ENCODE results near the gene PAM16.

The PAM16 gene

DNA sequence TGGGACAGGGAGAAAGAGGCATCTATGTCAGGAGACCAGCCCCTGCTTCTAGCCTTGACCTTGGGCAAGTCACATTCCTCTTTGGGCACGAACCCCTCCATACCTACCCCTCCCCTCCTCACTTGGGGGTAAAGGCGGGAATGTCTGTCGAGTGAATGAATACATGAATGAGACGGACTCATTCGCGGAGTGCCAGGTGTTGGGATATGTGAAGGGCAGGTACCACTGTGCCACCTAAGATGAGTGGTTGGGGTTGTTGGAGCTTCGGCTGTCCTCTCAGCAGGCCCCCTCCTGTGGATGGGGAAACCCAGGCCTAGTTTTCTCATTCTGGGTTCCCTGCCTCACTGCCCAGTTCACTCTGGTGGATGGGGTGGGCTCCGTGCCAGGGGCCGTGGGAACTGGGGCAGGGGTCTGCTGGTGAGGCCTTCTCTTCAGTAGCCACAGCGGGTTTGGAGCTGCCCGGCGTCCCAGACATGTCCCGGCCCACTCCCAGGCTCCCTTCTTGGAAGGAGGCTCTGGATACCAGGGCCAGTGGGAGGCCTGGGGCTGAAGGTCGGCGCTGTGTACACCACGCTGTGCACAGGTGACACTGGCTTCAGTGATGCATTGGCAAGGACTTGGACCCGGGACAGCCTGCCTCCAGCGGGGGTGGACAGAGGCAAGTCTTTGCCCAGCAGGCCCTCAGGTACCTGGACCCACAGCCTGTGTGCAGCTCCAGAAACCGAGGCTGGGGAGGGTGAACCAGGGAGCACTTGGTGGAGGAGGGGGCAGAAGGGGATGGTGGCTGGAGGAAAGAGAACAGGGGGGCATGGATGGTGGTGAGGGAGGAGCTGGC is 29.6 kb downstream of the PAM16 start:
- in situ Hi-C loops (cut with MboI; ENCODE audit: low sequenced_read_pairs), result no loop called here

DNA sequence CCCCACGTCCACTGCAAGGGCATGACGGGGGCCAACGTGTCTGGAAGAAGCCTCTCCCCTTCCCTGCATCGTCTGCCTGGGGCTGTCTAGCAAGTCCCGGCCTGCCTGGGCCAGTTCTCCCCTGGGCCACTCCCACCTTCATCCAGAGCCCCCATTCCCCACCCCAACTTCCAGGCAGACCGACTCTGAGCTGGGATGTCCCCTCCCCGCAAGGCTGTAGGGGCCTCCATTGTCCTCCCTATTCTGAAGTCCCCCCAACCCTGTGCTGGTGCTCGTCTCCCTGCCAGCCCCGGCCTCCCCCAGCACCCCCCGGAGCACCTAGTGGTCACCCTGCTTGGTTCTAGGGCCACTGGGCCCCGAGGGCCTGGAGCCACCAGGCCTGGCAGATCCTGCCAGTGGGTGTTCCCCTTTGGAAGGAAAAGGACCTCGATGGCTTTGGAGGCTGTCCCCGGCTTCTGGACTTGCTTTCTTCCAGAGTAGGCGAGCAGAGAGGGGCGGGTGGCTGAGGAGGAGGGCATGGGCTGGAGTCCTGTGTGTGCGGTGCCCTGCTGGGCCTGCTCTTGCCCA is 30.5 kb downstream of the PAM16 start:
- in situ Hi-C loops (cut with MboI; ENCODE audit: low sequenced_read_pairs), result no loop called here

DNA sequence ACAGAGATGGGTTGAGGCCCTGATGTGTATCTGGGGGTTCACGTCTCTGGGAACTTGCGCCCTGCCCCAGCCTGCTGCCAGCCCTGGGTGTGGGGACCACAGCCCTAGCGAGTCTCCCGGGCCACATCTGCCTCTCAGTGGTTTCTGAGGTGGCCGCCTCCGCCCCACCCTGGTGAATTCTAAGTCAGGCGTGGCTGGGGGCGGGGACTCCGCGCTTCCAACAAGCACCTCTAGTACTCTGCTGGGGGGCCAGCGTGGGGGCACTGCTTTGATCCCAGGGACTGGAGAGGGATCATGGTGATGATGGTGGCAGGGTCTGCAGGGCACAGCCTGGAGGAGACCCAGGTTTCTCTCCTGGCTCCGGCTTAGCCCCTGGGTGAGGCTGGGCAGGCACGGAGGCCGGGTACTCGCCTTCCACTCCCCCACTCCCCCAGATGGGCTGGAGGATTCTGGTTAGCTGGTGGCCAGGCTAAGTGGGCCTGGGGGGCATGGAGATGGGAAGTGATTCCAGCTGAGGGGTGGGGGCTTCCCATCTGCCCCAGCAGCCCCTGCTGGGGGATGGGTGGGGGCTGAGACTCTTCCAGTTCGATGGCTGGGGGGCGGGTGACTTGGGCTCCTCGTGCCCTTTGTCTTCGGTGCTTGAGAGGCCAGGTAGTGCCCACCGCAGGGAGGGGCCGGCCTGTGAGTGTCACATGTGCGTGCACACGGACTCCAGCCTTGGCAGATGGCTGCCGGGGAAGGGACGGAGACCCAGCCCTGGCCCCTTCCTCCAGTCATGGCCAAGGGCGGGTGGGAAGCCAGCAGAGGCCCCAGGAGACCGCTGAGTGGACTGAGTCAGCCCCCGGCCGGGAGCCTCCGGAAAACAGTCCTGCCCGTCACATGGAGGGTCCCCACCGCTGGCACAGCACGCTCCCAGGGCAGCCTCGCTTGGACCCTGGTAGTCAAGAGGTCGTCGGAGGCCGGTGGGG is 31.4 kb downstream of the PAM16 start:
- in situ Hi-C loops (cut with MboI; ENCODE audit: low sequenced_read_pairs), result no loop called here

DNA sequence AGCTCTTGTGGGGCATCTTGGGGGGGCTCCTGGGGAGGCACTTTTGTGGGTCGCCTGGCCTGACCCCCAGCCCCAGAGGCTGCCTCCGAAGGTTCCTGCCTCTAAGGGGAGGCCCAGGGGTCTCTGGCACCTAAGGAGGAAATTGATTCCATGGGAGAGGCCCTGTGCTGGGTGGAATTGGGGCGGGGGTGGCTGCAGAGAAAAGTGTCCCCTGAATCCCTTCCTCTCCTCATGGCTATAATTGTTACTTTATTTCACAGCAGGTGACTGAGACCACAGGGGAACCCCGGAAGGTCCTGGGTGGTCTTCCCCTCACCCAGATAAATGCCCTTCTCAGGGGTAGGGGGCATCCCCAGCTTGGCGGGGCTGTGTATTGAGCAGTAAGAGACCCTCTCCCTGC is 32.2 kb downstream of the PAM16 start:
- in situ Hi-C loops (cut with MboI; ENCODE audit: low sequenced_read_pairs), result no loop called here

DNA sequence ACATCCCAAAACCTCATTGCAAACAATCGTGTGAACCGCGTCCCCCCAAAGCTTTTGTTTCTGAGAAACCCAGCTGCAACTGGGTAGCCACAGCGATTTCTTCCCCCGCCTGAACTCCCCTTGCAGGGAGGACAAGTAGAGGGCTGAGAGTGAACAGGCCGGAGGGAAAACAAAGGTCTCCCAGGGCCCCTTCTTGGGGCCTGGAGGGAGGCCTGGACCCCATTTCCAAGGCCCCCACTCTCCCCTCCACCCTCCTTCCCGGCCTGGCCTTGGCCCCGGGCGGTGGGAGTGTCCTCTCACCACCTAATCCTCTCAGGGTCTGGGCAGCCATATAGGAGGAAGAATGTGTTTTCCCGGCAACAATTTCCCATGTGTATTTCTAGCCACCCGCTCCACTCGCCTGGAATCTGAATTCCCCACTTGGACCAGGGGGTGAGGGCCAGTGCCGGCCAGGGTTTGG is 32.6 kb downstream of the PAM16 start:
- in situ Hi-C loops (cut with MboI; ENCODE audit: low sequenced_read_pairs), result no loop called here

DNA sequence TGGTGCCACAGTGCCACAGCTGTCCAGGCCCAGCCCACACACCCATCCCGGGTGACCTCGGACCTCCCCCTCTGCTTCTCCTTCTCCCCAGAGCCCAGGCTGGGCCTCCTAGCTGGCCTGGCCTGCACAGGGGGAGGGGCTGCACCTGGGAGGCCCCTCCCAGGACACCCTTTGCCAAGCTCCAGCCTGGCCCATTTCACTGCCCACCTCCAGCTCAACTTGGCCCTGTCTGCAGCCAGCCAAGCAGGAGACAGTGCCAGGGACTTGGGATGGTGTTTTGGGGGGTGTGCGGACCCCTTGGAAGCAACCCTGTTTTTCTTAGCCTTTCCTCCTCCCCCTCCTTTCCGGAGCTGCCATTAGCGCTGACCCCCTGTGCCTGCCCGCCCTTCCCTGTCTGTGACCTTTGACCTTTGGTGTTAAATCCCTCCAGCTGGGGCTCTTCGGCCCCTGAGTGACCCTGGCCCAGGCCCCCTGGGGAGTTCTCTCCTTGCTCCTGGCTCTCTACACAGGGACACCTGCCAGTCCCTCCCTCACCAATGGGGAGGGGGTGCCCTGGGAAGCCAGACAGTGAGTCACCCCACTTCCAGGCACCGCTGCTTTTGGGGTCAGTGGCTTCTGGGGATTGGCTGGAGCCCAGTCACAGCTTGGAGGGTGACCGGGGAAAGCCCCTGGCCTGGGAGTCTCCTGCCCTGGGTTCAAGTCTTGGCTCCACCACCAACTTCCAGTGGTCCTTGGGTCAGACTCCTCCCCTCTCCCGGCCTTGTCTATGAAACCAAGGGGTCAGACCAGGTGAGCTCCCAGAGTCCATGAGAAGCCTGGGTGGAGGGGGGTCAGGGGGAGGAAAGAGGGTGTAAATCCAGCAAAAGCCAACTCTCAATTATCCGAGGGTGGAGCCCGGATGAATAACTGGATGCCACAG is 33.3 kb downstream of the PAM16 start:
- in situ Hi-C loops (cut with MboI; ENCODE audit: low sequenced_read_pairs), result no loop called here

DNA sequence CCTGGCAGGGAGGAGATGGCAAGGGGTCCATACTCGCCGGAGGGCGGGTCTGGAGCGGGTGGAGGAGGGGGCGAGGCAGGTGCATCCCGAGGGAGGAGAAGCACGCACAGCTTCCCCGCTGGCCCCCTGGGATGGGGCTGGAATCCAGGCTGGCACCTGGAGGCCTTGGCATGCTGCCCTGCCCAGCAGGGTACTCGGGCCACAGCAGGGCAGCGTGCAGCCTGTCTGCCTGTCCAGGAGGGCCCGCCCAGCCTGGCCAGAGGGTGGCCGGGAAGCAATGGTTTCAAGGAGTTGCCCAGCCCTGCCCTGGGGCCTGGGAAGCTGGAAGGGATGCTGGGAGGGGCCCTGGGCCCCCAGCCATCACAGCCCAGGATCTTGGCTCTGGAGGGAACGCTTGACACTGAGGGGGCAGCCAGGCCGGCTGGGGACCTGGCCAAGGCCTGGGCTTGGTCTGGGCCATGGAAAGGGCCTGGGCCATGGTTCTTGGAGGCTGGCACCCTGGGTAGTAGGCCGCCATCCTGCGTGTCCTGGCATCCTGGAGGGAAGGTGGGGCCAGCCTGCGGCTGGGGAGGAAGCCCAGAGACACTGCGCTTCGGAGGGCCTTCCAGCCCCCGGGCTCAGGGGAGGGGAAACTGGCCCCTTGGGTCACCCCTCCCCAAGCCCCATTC is 34.1 kb downstream of the PAM16 start:
- in situ Hi-C loops (cut with MboI; ENCODE audit: low sequenced_read_pairs), result no loop called here

DNA sequence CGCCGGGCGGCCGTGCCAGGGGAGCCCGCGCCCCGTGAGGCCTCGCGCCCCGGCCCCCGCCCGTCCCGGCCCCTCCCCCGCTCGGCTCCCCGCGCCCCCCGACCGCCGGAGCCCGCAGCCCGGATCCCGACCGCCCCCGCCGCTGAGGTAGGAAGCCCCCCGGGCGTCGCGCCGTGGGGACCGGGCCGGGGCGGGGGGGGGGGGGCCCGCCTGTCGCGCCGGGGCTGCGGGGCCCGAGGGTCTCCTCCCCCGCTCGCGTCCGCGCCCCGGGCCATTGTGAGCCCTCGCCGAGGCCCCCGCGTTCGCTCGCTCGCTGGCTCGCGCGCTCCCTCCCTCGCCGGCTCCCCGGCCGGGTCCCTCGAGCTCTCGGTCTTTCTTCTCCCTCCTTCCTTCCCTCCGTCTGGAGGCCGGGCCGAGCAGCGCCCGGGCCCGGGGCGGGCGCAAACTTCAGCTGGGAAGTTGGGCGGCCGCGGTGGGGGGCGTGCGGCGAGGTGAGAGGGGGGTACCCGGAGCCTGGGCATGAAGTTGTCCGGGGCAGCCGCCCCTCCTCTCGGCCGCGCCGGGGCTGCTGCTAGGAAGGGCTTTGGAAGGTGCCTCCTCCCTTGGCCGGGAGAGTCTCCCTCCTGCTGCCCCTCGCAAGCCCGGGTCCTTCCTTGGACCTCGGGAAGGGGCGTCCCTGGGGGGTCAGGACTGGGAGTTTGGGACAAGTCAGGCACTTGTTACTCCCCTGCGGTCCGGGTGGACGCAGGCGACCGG is 34.8 kb downstream of the PAM16 start:
- in situ Hi-C loops (cut with MboI; ENCODE audit: low sequenced_read_pairs), result no loop called here

DNA sequence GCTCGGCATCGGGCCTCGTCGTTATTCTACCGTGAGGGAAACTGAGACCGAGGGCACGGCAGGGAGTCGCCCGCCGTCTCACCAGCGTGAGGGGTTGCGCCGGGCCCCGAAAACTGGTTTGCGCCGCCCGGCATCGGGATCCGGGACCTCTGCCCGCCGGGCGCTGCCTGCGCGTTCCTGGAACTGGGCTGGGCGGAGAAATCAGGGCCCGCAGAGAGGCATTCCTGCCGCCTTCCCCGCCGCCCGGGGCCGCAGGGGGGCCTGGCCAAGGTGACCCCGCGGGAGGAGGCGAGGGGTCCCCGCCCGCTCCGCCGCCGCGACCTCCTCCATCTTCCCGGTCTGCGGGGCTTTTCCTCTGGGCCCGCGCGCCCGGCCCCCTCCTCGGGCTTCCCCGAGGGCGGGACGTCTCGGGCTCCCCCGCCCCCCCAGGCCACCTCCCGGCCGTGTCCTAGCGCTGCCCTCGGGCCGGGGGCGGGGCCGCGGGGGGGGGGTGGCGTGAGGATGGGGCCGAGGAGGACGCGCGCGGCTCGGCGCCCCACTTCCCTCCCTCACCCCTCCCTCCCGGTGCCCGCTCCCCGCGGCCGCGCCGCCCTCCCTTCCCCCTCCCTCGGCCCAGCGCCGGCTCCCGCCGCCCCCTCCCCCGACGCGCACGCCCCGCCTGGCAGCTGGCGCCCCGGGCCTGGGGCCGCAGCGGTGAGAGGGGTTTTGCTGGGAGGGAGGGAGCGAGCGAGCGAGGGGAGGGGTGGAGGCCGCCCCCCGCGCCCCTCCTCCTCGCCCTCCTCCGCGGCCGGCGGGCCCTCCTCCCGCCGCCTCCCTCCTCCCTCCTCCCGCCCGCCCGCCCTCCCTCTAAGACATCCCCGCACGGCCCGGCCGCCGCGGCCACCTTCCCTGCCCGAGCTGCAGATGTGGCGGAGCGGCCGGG is 35.7 kb downstream of the PAM16 start, which contains the start of gene GLIS2:
Gene GLIS2, plus strand, starts transcription at position 882 of the 922 bp plus-strand sequence. CDS start 16,214 bp downstream, outside the sequence.
- in situ Hi-C loops (cut with MboI; ENCODE audit: low sequenced_read_pairs), result no loop called here

DNA sequence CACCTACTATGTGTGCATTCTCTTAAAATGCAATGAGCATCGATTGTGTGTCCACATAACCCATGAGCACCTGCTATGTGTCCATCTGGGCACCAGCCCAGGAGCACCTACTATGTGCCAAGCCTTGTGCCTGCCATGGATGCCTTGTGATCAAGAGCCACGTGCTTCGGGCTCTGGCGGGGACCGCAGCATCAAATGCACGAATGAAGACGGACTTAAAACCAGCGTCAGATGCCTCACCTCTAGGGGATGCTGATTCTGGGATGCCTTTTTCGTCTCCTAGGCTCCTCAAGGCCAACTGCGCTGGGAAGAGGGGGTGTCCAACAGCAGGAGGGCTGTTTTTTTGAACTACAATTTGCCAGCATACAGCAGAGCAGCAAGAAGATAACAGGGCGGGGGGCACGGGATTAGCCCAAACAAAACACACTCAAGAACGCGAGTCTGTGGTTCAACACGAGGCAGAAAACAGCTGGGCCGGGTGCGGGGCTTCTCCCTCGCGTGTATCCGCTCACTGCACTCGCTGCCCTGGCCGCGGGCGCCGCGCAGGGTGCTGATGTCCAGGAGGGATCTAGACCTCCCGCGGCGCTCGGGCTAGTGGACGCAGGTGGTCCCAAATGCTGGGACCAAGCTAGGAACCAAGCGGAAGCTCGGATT is 36.5 kb downstream of the PAM16 start:
- in situ Hi-C loops (cut with MboI; ENCODE audit: low sequenced_read_pairs), result no loop called here

DNA sequence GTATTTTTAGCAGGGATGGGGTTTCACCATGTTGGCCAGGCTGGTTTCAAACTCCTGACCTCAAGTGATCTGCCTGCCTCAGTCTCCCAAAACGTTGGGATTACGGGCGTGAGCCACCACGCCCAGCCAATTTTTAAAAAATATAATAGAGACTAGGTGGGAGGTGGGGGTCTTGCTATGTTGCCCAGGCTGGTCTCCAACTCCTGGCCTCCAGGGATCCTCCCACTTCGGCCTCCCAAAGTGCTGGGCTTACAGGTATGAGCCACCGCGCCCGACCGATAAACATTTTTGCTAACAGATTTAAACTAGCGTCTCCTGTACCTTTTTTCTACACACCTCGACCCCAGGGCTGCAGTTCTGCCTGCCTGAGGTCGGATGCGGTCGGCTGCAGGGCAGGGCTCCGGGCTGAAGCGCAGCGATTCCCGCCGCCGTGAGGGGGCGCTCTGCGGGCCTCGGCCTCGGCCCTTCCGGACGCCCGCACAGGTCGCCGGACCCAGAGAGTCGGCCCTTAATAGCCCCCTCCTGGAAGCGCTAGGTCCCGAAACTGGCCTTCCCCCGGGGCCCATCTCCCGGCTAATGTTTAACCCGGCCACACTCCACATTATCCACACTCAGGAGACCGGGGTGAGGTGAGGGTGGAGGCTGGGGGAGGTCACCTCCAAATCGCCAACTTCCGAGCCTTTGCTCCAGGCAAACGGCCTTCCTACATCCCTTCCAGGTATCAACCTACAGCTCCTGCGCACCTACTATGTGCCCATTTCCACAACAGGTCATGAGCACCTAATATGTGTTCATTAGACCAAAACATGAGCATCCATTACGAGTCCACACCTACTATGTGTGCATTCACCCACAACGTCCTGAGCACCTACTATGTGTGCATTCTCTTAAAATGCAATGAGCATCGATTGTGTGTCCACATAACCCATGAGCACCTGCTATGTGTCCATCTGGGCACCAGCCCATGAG is 37.3 kb downstream of the PAM16 start:
- in situ Hi-C loops (cut with MboI; ENCODE audit: low sequenced_read_pairs), result no loop called here

DNA sequence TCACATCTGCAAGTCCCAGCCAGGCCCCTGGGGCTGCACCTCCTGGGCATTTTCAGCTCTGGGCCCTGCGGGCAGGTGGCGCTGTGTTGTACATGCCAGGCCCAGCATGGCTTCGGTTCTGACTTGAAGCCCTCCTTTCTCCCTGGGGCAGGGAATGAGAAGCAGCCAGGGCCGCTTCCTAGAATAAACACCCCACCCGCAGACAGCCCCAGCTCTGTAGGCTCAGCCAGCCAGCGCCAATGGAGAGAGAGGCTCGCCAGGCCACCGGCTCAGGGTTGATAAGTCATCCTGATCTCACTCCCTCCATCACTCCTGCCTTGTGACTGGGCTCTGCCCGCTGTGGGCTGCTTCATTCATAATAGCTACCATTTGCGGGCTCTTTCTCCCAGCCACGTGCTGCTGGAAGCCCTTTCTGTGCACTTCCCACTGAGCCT is 41.3 kb downstream of the PAM16 start:
- in situ Hi-C loops (cut with MboI; ENCODE audit: low sequenced_read_pairs), result no loop called here

DNA sequence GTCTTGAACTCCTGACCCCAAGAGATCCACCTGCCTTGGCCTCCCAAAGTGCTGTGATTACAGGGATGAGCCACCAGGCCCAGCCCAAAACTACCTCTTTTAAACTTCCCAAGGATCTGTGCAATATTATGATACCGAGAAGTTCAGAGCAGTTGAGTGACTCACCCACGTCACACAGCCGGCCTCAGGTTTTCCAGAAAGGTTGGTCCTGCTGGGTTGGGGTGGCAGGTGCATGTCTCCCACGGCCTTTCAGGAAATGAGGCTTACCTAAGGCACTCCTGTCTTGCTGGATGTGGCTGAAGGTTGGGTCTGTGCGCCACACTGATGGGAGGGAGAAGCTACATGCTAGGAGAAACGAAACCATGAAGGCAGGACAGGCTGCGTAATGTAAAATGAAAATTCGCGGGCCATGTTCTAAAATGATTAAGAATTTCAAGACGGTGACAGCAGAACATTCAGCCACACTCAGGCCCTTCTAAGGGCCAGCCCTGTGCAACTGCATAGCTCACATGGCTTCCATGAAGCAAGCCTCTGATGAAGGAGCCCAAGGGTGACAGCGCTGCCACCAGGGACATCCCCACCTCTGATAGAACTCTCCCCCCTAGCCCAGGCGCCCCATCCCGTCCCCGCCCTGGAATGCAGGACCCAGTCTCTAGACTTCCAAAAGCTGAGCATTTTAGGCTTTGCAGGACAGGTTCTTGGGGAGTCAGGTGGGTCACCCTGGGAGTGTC is 41.9 kb downstream of the PAM16 start:
- in situ Hi-C loops (cut with MboI; ENCODE audit: low sequenced_read_pairs), result no loop called here

DNA sequence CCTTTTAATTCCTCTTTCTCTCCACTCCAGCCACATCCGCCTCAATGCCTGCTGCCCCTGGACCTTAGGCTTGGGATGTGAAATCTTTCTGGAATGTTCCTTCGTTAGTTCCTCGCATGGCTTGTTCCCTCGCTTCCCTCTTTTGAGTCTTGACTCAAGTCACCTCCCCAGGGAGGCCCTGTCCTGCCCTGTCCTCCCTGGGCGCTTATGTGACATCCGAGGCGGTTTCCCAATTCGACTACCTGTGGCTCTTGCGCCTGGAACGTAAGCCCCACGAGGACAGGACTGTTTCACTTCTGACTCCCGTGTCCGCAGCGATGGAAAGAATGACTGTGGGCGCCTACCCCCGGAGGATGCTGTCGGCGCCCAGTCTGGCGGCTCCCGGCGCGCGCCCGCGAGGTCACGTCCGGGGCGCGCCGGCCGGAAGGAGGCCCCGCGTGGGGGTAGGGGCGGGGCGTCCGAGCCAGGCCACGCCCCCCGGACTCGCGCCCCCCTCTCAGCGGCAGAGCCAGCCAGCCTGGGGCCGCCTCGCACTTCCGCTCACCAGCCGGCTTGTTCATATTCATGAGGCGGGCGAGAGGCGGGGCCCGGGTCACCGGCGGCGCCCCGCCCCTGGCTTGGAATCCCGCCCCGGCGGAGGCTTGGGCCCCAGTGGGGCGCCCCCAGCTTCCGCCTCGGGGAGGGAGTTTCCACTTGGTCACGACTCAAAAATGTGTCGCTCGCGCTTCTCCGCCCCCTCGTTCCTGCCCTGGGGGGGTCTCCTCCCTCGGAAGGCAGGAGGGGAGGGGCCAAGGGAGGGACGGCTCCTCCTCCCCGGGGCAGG is 43.7 kb downstream of the PAM16 start:
- in situ Hi-C loops (cut with MboI; ENCODE audit: low sequenced_read_pairs), result no loop called here
